OCI-LY7 (cell line): ENCODE measurements around the gene STRADB. TPM values are rescaled to one million over a fixed set of nuclear protein-coding genes. Genes with fewer than 3 reads are reported as not detected.

Experiments used
- Bru-seq: library from RNA; stranded (reverse); fragments of 400-500 nt; gene quantifications from one replicate; lab custom pipeline; 2021; lab: Mats Ljungman, UMichigan
- BruChase-seq, 2 experiments: library from RNA; stranded (reverse); fragments of 400-500 nt; gene quantifications; one replicate each; lab custom pipeline; 2021; lab: Mats Ljungman, UMichigan
- BruUV-seq: library from RNA; stranded (reverse); fragments of 400-500 nt; replicated peaks from 2 replicates; lab custom pipeline; 2021; lab: Mats Ljungman, UMichigan
- CTCF ChIA-PET: fragments of 300-600 bp; sonication (Branson Sonifier 250); formaldehyde crosslinking; loops from one replicate; lab custom pipeline; 2022; ENCODE audit warnings: antibody characterized with exemption; ENCODE audit not compliant: unreplicated experiment; lab: Charles Lee
- POLR2A ChIA-PET: fragments of 300-600 bp; sonication (Branson Sonifier 250); formaldehyde crosslinking; loops from one replicate; lab custom pipeline; 2022; ENCODE audit warnings: antibody characterized with exemption; lab: Charles Lee
- DNase-seq: peaks from one replicate; pipeline ENCODE4 v3.0.0-alpha.2; 2015; ENCODE audit warnings: low spot score
- H2AFZ ChIP-seq: fragments of 200-600 bp; sonication (generic), shearing (Covaris generic); 2 replicates; pipeline ENCODE4 v1.6.1; 2014; ENCODE audit warnings: mild to moderate bottlenecking, antibody characterized with exemption, low read length, moderate library complexity
- H3K27ac ChIP-seq: fragments of 200-600 bp; sonication (generic); 2 replicates; pipeline ENCODE4 v1.5.1; 2014; ENCODE audit warnings: mixed run types, low read depth, mild to moderate bottlenecking, moderate library complexity, low read length, inconsistent platforms; ENCODE audit not compliant: poor library complexity, severe bottlenecking
- H3K36me3 ChIP-seq: fragments of 200-600 bp; sonication (generic); 2 replicates; pipeline ENCODE4 v1.6.1; 2014; ENCODE audit warnings: mild to moderate bottlenecking, antibody characterized with exemption, low read length, moderate library complexity, mixed read lengths; ENCODE audit not compliant: insufficient read depth
- H3K4me1 ChIP-seq: fragments of 200-600 bp; sonication (generic); 2 replicates; pipeline ENCODE4 v1.5.1; 2014; ENCODE audit warnings: mild to moderate bottlenecking, low read length; ENCODE audit not compliant: insufficient read depth, poor library complexity, severe bottlenecking
- H3K4me2 ChIP-seq: fragments of 200-600 bp; sonication (generic); 2 replicates; pipeline ENCODE4 v1.6.1; 2014; ENCODE audit warnings: mild to moderate bottlenecking, low read length
- H3K4me3 ChIP-seq: fragments of 200-600 bp; sonication (generic); 2 replicates; pipeline ENCODE4 v1.5.1; 2014; ENCODE audit warnings: mild to moderate bottlenecking, low read depth, low read length; ENCODE audit not compliant: poor library complexity, severe bottlenecking
- H3K79me2 ChIP-seq: fragments of 200-600 bp; sonication (generic); 2 replicates; pipeline ENCODE4 v1.6.1; 2016; ENCODE audit warnings: low read depth, mild to moderate bottlenecking, low read length, moderate library complexity, mixed read lengths; ENCODE audit not compliant: insufficient read depth
- H3K9me2 ChIP-seq: fragments of 200-600 bp; sonication (generic); 2 replicates; pipeline ENCODE4 v1.6.1; 2016; ENCODE audit warnings: mild to moderate bottlenecking, low read length, mixed read lengths; ENCODE audit not compliant: insufficient read depth
- H3K9me3 ChIP-seq: fragments of 200-600 bp; sonication (generic); 2 replicates; pipeline ENCODE4 v1.6.1; 2014; ENCODE audit warnings: mild to moderate bottlenecking, mixed run types, low read length, mixed read lengths
- H4K20me1 ChIP-seq: fragments of 200-600 bp; sonication (generic); 2 replicates; pipeline ENCODE4 v1.6.1; 2014; ENCODE audit warnings: mild to moderate bottlenecking, antibody characterized with exemption, low read length, moderate library complexity, mixed read lengths; ENCODE audit not compliant: insufficient read depth
- EZH2phosphoT487 ChIP-seq: fragments of 200-600 bp; sonication (generic); IDR thresholded peaks from 2 replicates; pipeline ENCODE4 v1.6.1; 2018; ENCODE audit warnings: low read depth, borderline replicate concordance, mild to moderate bottlenecking, mixed run types, antibody characterized with exemption, low read length, moderate library complexity, mixed read lengths
- intact Hi-C: fragments of 100-400 bp; cut with micrococcal nuclease; formaldehyde crosslinking; loops from one replicate; pipeline ENCODE4 v1.10.0; 2022; ENCODE audit not compliant: unreplicated experiment
- long read RNA-seq: library from polyadenylated mRNA; stranded (forward); transcript quantifications from one replicate; pipeline ENCODE4 v2.0.0, GENCODE V29; 2022
- total RNA-seq, 2 experiments: library from RNA; depleted of rRNA in 1 of 2; stranded (reverse); fragments of >200 nt in 1 of 2; shearing (Covaris generic) in 1 of 2; gene quantifications; 2 replicates each; pipeline ENCODE4 v1.2.3, GENCODE V29; 2014 to 2022
- TF ChIP-seq, protein P1 (sequence below): fragments of 200-600 bp; sonication (generic); conservative IDR thresholded peaks from 2 replicates; pipeline ENCODE4 v1.5.1; 2014; ENCODE audit warnings: mild to moderate bottlenecking, antibody characterized with exemption, low read length, moderate library complexity, mixed read lengths

Gene STRADB, protein sequence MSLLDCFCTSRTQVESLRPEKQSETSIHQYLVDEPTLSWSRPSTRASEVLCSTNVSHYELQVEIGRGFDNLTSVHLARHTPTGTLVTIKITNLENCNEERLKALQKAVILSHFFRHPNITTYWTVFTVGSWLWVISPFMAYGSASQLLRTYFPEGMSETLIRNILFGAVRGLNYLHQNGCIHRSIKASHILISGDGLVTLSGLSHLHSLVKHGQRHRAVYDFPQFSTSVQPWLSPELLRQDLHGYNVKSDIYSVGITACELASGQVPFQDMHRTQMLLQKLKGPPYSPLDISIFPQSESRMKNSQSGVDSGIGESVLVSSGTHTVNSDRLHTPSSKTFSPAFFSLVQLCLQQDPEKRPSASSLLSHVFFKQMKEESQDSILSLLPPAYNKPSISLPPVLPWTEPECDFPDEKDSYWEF
- total RNA-seq (2014; rRNA removed; shearing (Covaris generic)), result 8.4 and 11.9 TPM in 2 replicates
- 21.4 and 23.4 TPM in 2 replicates for total RNA-seq (2022)
- Bru-seq, nascent RNA, result percentile 51 among the genes with signal in this experiment
- BruChase-seq, experiment 1, labeled RNA remaining after a 6-hour chase, result percentile 56 among the genes with signal in this experiment
- percentile 49 among the genes with signal in this experiment for BruChase-seq, experiment 2, labeled RNA remaining after a 2-hour chase
- long read RNA-seq, transcript STRADB-201 (12 exons, 2,293 nt), result major isoform, 81 of 121 reads
- long read RNA-seq, partial matches to known transcripts, result 8 of 121 reads
- long read RNA-seq, other reads (novel, unspliced or antisense), result 32 of 121 reads

DNA sequence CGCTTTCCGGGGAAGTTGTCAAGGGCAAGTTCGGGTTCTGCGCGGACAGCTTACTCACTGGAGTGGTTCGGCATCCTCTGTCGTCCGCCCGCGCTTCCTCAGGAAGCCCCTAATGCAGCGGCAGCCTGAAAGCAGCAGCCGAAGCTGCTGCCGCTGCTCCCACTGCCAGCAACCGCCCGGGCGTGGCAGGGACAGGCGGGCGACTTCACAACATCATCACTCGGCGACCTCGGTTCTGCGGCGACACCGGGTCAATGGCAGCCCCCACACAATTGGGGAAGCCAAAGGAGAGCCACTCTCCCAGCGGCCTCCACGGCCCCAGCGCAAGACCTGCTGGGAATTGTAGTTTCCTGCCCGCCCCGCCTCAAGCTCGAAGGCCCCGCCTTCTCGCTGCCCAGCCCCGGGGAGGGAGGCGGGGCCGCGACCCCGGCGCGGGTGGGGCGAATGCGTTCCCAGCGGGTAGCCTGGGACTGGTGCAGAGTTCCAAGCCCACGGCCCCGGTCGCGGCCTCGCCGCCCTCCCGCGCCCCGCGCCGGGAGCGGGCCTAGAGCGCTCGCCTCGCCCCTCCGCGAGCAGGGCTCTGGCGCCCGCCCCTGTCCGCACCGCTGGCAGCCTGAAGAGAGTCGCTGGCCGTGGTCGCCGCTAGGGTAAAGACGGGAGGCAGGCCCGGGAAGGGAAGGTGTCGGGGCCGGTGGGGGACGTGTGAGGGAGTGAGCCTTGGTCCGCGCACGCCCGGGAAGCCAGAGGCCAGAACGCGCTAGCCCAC is at the start of gene STRADB, which contains the start of gene TRAK2:
Gene STRADB (plus strand): TSS at position 449 of the 766 bp plus-strand sequence. CDS start 3,101 bp downstream, outside the sequence.
Gene TRAK2 (minus strand): TSS at position 167 of the 766 bp plus-strand sequence. CDS start 30,951 bp downstream, outside the sequence.
- TF ChIP-seq EZH2phosphoT487, result no peak
- TF ChIP-seq, protein P1, sequence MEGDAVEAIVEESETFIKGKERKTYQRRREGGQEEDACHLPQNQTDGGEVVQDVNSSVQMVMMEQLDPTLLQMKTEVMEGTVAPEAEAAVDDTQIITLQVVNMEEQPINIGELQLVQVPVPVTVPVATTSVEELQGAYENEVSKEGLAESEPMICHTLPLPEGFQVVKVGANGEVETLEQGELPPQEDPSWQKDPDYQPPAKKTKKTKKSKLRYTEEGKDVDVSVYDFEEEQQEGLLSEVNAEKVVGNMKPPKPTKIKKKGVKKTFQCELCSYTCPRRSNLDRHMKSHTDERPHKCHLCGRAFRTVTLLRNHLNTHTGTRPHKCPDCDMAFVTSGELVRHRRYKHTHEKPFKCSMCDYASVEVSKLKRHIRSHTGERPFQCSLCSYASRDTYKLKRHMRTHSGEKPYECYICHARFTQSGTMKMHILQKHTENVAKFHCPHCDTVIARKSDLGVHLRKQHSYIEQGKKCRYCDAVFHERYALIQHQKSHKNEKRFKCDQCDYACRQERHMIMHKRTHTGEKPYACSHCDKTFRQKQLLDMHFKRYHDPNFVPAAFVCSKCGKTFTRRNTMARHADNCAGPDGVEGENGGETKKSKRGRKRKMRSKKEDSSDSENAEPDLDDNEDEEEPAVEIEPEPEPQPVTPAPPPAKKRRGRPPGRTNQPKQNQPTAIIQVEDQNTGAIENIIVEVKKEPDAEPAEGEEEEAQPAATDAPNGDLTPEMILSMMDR, result peak; percentile 25; the same call in 1 of the 2 replicates
- POLR2A ChIA-PET, result interaction anchor here (0.5 to 3.0 kb wide), 22 partner anchors 10 to 1655 kb away, joined by 3 to 22 read pairs (median 4); partner anchors contain the start of gene CASP8
- Histone ChIP-seq H3K27ac (peak within 1 kb of the TSS; percentile 80), H3K4me3 (peak within 1 kb of the TSS; percentile 99), H3K9me2 (no peaks in the 10 kb centered on the region), H4K20me1 (no peaks in the 10 kb centered on the region), H3K79me2 (peaks cover 7% of the 10 kb centered on the region), H3K4me2 (peak within 1 kb of the TSS; percentile 83), H3K36me3 (no peaks in the 10 kb centered on the region), H3K9me3 (no peaks in the 10 kb centered on the region), H2AFZ (peak within 1 kb of the TSS; percentile 89), H3K4me1 (peaks cover 14% of the 10 kb centered on the region)
- no TSS peak for BruUV-seq
- CTCF ChIA-PET, result interaction anchor here (0.6 kb wide), 4 partner anchors 53 to 878 kb away, joined by 3 to 13 read pairs (median 6); no protein-coding TSS in a partner anchor
- intact Hi-C loops, result loop anchor here (1.0 to 5.0 kb wide), 5 partner anchors 191 to 639 kb away; partner anchors contain the start of genes BZW1 and TMEM237
- peak; percentile 96 for DNase-seq

DNA sequence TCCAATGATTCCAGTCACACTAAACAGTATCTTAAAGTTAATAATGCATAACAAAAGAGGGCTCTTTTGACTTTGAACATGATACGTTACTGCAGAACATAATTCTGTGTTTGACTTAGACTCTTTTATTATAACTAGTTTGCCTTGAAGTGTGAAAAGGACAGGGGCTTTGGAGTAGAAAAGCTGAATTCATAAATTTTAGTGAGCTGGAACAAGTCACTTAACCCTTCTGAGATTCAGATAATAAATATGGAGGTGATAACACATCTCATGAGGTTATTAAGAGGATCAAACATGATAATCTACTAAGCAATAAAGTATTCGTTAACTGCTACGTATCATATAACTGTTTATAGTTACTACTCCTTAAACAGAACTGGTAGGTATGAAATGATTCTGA is 49.7 kb upstream of the STRADB start:
- Histone ChIP-seq H3K79me2 (no peaks in the 10 kb centered on the region), H3K9me3 (no peaks in the 10 kb centered on the region), H3K36me3 (peaks cover 25% of the 10 kb centered on the region), H3K4me1 (no peaks in the 10 kb centered on the region), H3K27ac (no peak overlapping the region), H3K4me2 (no peak overlapping the region), H4K20me1 (no peaks in the 10 kb centered on the region), H3K9me2 (no peaks in the 10 kb centered on the region), H2AFZ (no peak overlapping the region), H3K4me3 (no peak overlapping the region)
- intact Hi-C loops, result no loop called here
- ChIA-PET POLR2A (interaction anchor here (0.7 to 1.6 kb wide), 2 partner anchors 12 to 534 kb away, joined by 5 to 6 read pairs; no protein-coding TSS in a partner anchor), CTCF (no interaction called here)
- TF ChIP-seq, protein P1, result no peak
- TF ChIP-seq EZH2phosphoT487, result no peak
- no peak for DNase-seq
- BruUV-seq, result no TSS peak
